Colonic mucosa (tissue), 4 donors: ENCODE data around the gene ADGRD1. TPM values are rescaled to one million over a fixed set of nuclear protein-coding genes. Genes with fewer than 3 reads are reported as not detected.
"Not testable (repeated sequence)": the region's sequence is repeated elsewhere in the genome, so short reads cannot be mapped to it uniquely, and the experiment has no call there.

ENCODE experiments used
- DNase-seq: peaks from one replicate; pipeline ENCODE4 v3.0.0-alpha.2; 2020
- H3K27ac ChIP-seq: fragments of 200-600 bp; one replicate; pipeline ENCODE4 v1.8.0; 2021
- H3K27me3 ChIP-seq: fragments of 200-600 bp; one replicate; pipeline ENCODE4 v1.8.0; 2021
- H3K36me3 ChIP-seq: fragments of 200-600 bp; one replicate; pipeline ENCODE4 v1.8.0; 2021
- H3K4me1 ChIP-seq: fragments of 200-600 bp; one replicate; pipeline ENCODE4 v1.8.0; 2021; ENCODE audit warnings: mild to moderate bottlenecking
- H3K4me3 ChIP-seq: fragments of 200-600 bp; one replicate; pipeline ENCODE4 v1.8.0; 2021
- H3K9ac ChIP-seq, 2 donors: one replicate each; pipeline ENCODE4 v1.7.0; 2013; ENCODE audit warnings: control low read depth in 2 of 2, low read depth in 2 of 2, low read length in 2 of 2
- H3K9me3 ChIP-seq: fragments of 200-600 bp; one replicate; pipeline ENCODE4 v1.8.0; 2021
- CTCF ChIP-seq: fragments of 200-600 bp; IDR thresholded peaks from one replicate; pipeline ENCODE4 v1.8.0; 2022; ENCODE audit warnings: antibody characterized with exemption, mild to moderate bottlenecking
- intact Hi-C: fragments of 100-400 bp; cut with DNase I; formaldehyde crosslinking; loops from one replicate; pipeline ENCODE4 v1.14.1; 2022
- total RNA-seq, 2 donors: library from RNA; stranded (reverse); fragmentation: NEBNext Ultra II Directional in 1 of 2; extraction: Animal tissue kit (Norgen Biotek cat#: 25700) in 1 of 2; gene quantifications; one replicate each; pipeline ENCODE4 v1.2.1, GENCODE V29; 2021
- donor health status: healthy.
- donor health status: DM: no; HTN: no; CAD: no.
- donor health status: DM: no; HTN: no; CAD: no.

ADGRD1 gene
- total RNA-seq, 2 donors from 2014 or later = 3.5 to 3.6 TPM

DNA sequence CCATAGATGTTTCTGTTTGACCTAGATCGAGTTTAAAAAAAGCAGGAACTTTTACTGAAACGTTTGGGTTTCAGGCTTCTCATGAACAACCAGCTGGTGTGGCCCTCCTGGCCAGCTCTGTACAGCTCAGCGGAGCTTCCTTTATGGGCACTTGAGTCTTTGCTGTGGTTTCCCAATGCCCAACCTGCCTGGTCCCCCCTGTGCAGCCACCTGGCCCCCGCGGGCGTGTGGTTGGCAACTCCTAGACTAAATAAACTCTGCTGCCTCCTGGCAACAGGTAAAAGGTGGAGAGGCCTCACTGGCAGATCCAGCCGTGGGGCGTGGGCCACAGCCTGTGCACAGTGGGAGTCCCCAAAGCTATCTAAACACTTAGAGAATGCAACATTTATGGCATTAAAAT lies 38.7 kb downstream of the ADGRD1 start:
- intact Hi-C loops = no loop called here
- H3K27me3 ChIP-seq = no peaks in the 10 kb centered on the region
- H3K4me1 ChIP-seq = no peaks in the 10 kb centered on the region
- no peaks in the 10 kb centered on the region for H3K36me3 ChIP-seq
- no peak for DNase-seq
- H3K9ac ChIP-seq = no peak overlapping the region
- no peak for TF ChIP-seq CTCF
- no peak overlapping the region for H3K27ac ChIP-seq
- H3K9me3 ChIP-seq = no peaks in the 10 kb centered on the region
- H3K4me3 ChIP-seq = no peak overlapping the region

DNA sequence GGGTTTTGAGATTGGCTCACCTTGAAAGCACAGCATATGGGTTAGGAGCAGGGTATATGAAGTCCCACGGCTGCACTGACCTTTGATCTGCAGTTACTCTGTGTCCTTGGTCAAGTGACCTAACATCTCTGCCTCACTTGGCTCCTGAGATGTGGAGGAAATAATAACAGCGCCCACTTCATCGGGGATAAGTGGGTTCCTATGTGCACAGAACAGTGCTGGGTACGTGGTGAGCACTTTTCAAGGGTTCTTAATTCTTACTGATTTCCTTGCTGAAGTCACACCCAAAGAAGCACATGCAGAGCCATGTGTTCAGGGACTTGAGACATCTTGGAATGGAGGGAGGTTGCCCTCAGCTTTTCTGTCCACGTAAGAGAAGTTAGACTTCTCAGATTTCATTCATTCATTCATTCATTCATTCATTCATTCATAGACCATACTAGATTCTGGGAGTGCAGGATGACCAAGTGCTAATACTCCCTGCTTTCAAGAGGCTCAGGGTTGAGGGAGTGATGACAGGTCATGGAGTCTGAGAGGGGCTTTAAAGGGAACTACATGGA lies 39.4 kb downstream of the ADGRD1 start:
- Histone ChIP-seq H3K27ac (no peak overlapping the region), H3K4me3 (no peak overlapping the region), H3K4me1 (no peaks in the 10 kb centered on the region), H3K9ac (no peak overlapping the region), H3K36me3 (no peaks in the 10 kb centered on the region), H3K9me3 (no peaks in the 10 kb centered on the region), H3K27me3 (no peaks in the 10 kb centered on the region)
- DNase-seq = no peak
- no peak for TF ChIP-seq CTCF
- intact Hi-C loops = no loop called here

DNA sequence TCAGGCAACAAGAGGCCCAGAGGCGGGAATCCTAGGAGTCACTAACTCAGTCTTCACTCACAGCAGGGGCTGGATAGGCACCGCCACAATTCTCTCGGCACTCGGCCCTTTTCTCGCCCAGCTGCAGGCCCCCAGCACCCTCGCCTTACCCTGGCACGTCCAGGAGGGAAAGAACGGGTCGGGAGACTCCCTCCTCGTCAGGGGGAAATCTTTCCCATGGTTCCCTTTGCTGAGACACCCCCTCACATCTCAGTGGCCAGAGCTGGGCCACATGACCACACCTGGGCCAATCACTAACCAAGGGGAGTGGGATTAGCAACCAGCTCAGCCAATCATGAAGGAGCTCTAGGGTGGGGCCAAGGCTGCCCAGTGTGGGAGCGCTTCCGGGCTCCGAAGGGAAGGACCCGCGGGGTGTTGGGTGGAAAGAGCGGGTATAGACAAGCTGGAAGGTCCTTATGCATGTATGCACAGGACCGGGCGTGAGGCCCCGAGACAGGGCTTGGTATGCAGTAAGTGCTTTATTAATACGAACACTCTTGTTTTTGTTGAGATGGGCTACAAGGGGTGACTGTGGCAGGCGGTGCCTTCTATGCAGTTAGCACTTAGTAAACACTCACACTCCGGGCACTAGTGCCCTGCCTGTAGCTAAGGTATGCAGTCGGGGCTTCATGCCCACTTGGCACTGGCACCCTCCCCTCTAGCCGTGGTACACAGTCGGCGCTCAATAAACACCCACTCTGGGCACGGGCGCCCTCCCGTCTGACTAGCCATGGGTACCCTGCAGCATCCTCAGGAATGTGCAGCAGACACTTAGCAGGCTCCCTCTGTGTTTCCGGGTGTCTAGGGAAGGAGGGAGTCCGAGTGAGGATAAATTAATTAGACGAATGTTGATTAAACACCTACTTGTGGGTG lies 40.3 kb downstream of the ADGRD1 start:
- no peaks in the 10 kb centered on the region for H3K27me3 ChIP-seq
- H3K4me1 ChIP-seq = no peaks in the 10 kb centered on the region
- intact Hi-C loops = no loop called here
- no peak overlapping the region for H3K27ac ChIP-seq
- no peak overlapping the region for H3K9ac ChIP-seq
- H3K9me3 ChIP-seq = no peaks in the 10 kb centered on the region
- no peaks in the 10 kb centered on the region for H3K36me3 ChIP-seq
- no peak overlapping the region for H3K4me3 ChIP-seq
- no peak for TF ChIP-seq CTCF
- no peak for DNase-seq

DNA sequence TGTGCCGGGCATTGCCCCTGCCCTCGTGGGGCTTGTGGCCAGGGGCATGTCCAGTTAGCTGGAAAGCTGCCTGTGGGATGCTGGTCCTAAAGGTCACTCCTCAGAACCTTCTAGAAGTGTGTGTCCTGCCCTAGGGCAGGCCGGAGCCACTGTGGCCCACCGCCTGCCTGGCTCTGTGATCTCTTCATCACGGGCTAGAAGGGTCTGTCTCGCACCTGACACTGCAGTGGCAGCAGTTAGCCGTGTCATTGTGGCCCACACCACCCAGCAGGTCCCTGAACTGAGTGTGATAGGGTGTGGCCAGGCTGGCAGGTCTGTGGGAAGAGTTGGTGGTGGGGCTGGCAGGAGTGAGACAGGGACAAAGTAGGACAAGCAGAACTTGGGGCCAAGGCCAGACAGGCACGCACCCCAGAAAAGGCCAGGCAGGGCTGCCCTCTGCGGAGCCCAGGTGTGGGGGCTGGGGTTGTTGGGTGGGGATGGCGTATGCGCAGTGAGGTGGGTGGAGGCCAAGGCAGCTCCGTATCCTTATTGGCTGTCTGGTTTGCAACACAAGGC lies 41.2 kb downstream of the ADGRD1 start:
- no peaks in the 10 kb centered on the region for H3K4me1 ChIP-seq
- intact Hi-C loops = no loop called here
- no peaks in the 10 kb centered on the region for H3K27me3 ChIP-seq
- no peaks in the 10 kb centered on the region for H3K36me3 ChIP-seq
- DNase-seq = no peak
- no peak overlapping the region for H3K4me3 ChIP-seq
- no peak overlapping the region for H3K27ac ChIP-seq
- no peak overlapping the region for H3K9ac ChIP-seq
- H3K9me3 ChIP-seq = no peaks in the 10 kb centered on the region
- no peak for TF ChIP-seq CTCF

DNA sequence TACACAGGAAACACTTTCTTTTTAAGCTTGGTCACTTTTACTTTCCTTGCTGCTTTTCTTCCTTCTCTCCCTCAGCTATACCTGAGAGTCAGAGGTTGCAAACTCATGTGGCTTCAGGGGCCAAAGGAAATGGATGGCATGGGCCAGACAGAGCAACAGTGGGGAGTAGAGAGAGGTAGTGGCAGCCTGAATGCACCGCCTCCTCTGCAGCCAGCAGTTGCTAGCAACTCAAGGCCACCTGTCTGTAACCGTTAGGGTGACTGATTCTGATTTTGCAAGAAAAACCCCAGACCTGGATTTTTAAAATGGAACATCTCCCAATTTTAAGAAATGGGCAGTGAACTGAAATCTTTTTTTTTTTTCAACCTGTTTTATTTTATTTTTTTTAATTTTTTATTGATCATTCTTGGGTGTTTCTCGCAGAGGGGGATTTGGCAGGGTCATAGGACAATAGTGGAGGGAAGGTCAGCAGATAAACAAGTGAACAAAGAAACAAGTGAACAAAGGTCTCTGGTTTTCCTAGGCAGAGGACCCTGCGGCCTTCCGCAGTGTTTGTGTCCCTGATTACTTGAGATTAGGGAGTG lies 41.8 kb downstream of the ADGRD1 start:
- H3K9me3 ChIP-seq, DNase-seq, H3K36me3 ChIP-seq, H3K9ac ChIP-seq, H3K4me1 ChIP-seq, H3K27me3 ChIP-seq, H3K4me3 ChIP-seq, H3K27ac ChIP-seq, intact Hi-C loops: not testable (repeated sequence)
